Mononuclear cell (primary cell): ENCODE measurements around the gene PNCK. TPM values are rescaled to one million over a fixed set of nuclear protein-coding genes. Genes with fewer than 3 reads are reported as not detected.

ENCODE experiments used
- H3K27me3 ChIP-seq: 2 replicates; pipeline ENCODE4 v1.6.0; 2011; ENCODE audit warnings: low read length, control low read depth; ENCODE audit not compliant: insufficient read depth
- H3K4me1 ChIP-seq: 2 replicates; pipeline ENCODE4 v1.5.1; 2011; ENCODE audit warnings: mild to moderate bottlenecking, low read length, control low read depth; ENCODE audit not compliant: insufficient read depth
- H3K4me3 ChIP-seq: 2 replicates; pipeline ENCODE4 v1.5.1; 2011; ENCODE audit warnings: mild to moderate bottlenecking, low read length, moderate library complexity
- H3K9me3 ChIP-seq: 2 replicates; pipeline ENCODE4 v1.5.1; 2011; ENCODE audit warnings: low read depth, mild to moderate bottlenecking, control low read depth, low read length
- total RNA-seq: library from RNA; depleted of rRNA; stranded (reverse); fragments of >200 nt; gene quantifications from one replicate; pipeline ENCODE4 v1.2.3, GENCODE V29; 2012

The PNCK gene
- total RNA-seq, 1 donor, result 0.52 TPM

- Histone ChIP-seq H3K9me3 (no peaks in the 10 kb centered on the region), H3K4me3 (no peak overlapping the region), H3K4me1 (no peaks in the 10 kb centered on the region), H3K27me3 (no peaks in the 10 kb centered on the region)
Observed at GRCh38 chrX:153625271-153626024, 48.2 kb downstream of the PNCK start.

GRCh38 chrX:153624196-153625091 lies 49.2 kb downstream of the PNCK start:
- Histone ChIP-seq H3K9me3 (no peaks in the 10 kb centered on the region), H3K4me3 (no peak overlapping the region), H3K4me1 (no peaks in the 10 kb centered on the region), H3K27me3 (no peaks in the 10 kb centered on the region)

- Histone ChIP-seq H3K4me1 (no peaks in the 10 kb centered on the region), H3K4me3 (no peak overlapping the region), H3K9me3 (no peaks in the 10 kb centered on the region), H3K27me3 (no peaks in the 10 kb centered on the region)
Observed at GRCh38 chrX:153623310-153624029, 50.1 kb downstream of the PNCK start.

- Histone ChIP-seq H3K4me1 (no peaks in the 10 kb centered on the region), H3K9me3 (no peaks in the 10 kb centered on the region), H3K4me3 (no peak overlapping the region), H3K27me3 (no peaks in the 10 kb centered on the region)
Observed at GRCh38 chrX:153622661-153623309, 50.8 kb downstream of the PNCK start.

GRCh38 chrX:153621949-153622598 lies 51.5 kb downstream of the PNCK start:
- H3K4me3 ChIP-seq, result no peak overlapping the region
- H3K4me1 ChIP-seq, result no peaks in the 10 kb centered on the region
- no peaks in the 10 kb centered on the region for H3K9me3 ChIP-seq
- no peaks in the 10 kb centered on the region for H3K27me3 ChIP-seq

- Histone ChIP-seq H3K4me1 (no peaks in the 10 kb centered on the region), H3K9me3 (no peaks in the 10 kb centered on the region), H3K27me3 (no peaks in the 10 kb centered on the region), H3K4me3 (no peak overlapping the region)
Observed at GRCh38 chrX:153620576-153620975, 53.0 kb downstream of the PNCK start.

Other genes starting within 250 kb of the PNCK start
- 1.2 TPM for gene TREX2, start 227.8 kb downstream of the PNCK start, total RNA-seq
- 11.8 TPM for gene HAUS7, start 203.2 kb downstream of the PNCK start, total RNA-seq
- gene BGN, start 178.8 kb downstream of the PNCK start, total RNA-seq, result not detected
- gene ATP2B3, start 156.2 kb downstream of the PNCK start, total RNA-seq, result not detected
- 12.0 TPM for gene CCNQ, start 74.7 kb downstream of the PNCK start, total RNA-seq
- gene DUSP9, start 26.6 kb downstream of the PNCK start, total RNA-seq, result not detected
- 0.94 TPM for gene SLC6A8, start 14.1 kb upstream of the PNCK start, total RNA-seq
- 60.6 TPM for gene BCAP31, start 50.6 kb upstream of the PNCK start, total RNA-seq
- 8.8 TPM for gene ABCD1, start 51.0 kb upstream of the PNCK start, total RNA-seq
- gene PLXNB3, start 90.4 kb upstream of the PNCK start, total RNA-seq, result 0.21 TPM
- under 0.01 TPM for gene SRPK3, start 107.2 kb upstream of the PNCK start, total RNA-seq
- gene IDH3G, start 120.6 kb upstream of the PNCK start, total RNA-seq, result 42.3 TPM
- 121 TPM for gene SSR4, start 120.9 kb upstream of the PNCK start, total RNA-seq
- 15.6 TPM for gene PDZD4, start 156.7 kb upstream of the PNCK start, total RNA-seq
- 0.52 TPM for gene L1CAM, start 212.4 kb upstream of the PNCK start, total RNA-seq
- not detected for gene AVPR2, start 230.9 kb upstream of the PNCK start, total RNA-seq